ENCODE measurements around the gene AWAT2.

The AWAT2 gene

DNA sequence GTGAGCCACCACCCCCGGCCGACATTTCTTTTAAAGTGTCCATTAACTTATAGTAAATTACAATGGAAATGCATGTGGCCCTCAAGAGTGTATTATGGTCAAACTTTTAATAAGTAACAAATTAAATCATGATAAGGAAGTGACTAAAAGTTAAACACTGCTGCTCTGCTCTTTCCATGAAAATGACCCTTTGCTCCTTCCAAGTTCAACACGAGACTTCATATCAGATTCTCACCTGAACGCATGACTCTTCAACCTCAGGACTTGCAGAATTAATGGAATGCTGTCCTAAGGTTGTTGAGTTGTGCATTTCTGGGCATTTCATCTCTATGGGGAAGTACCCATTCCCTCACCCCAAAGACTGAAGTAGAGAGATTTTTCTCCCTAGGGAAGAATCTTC, 27.1 kb downstream of the AWAT2 start:
- Histone ChIP-seq H3K27ac (ENCODE audit: low read depth, low read length) (no peak overlapping the region), H4K8ac (ENCODE audit: low read depth, low read length) (no peak overlapping the region)
- DNase-seq = no peak

DNA sequence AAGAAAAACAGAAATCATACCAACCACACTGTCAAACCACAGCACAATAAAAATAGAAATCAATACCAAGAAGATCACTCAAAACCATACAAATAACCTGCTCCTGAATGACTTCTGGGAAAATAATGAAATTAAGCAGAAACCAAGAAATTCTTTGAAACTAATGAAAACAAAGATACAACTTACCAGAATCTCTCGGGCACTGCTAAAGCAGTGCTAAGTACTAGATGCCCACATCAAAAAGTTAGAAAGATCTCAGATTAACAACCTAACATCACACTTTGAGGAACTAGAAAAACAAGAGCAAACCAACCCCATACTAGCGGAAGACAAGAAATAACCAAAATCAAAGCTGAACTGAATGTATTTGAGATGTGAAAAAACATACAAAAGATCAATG, 33.2 kb downstream of the AWAT2 start:
- WGBS (ENCODE audit: extremely low coverage, insufficient coverage, insufficient read length) = no CpG with 5 or more reads among the region's 2 CpGs
- no peaks in the 10 kb centered on the region for H3K9me3 ChIP-seq (ENCODE audit: insufficient read depth, low read depth, low read length)
- H4K12ac ChIP-seq (ENCODE audit: low read depth, low read length) = no peak overlapping the region
- DNase-seq = no peak
- H2BK120ac ChIP-seq (ENCODE audit: insufficient read depth, low read length, poor library complexity) = no peak overlapping the region
- no peak overlapping the region for H4K91ac ChIP-seq (ENCODE audit: low read depth, low read length)
- no peak overlapping the region for H3K18ac ChIP-seq (ENCODE audit: low read length)
- no peak overlapping the region for H3K14ac ChIP-seq (ENCODE audit: low read length)
- no peak overlapping the region for H3K23ac ChIP-seq (ENCODE audit: low read length)
- no peak overlapping the region for H3K4me2 ChIP-seq (ENCODE audit: low read length)
- H2BK5ac ChIP-seq (ENCODE audit: low read depth, low read length, poor library complexity) = no peak overlapping the region
- no peaks in the 10 kb centered on the region for H3K27me3 ChIP-seq (ENCODE audit: insufficient read depth, low read length)
- peaks cover 2 to 7% of the 10 kb centered on the region in 2 experiments for H3K4me1 ChIP-seq (ENCODE audit: control insufficient read depth in 1 of 2, insufficient read depth in 2 of 2, low read length in 2 of 2)
- no peak overlapping the region for H3K4me3 ChIP-seq (ENCODE audit: low read depth, low read length)
- H2AFZ ChIP-seq (ENCODE audit: insufficient read depth, low read length, poor library complexity) = no peak overlapping the region
- H3K79me1 ChIP-seq (ENCODE audit: low read length) = no peaks in the 10 kb centered on the region
- H2AK5ac ChIP-seq (ENCODE audit: low read length) = no peak overlapping the region
- H2BK12ac ChIP-seq (ENCODE audit: low read length) = no peak overlapping the region
- H3K36me3 ChIP-seq (ENCODE audit: control insufficient read depth in 1 of 2, insufficient read depth in 2 of 2, low read length in 2 of 2) = no peaks in the 10 kb centered on the region
- no peak overlapping the region for H3K27ac ChIP-seq (ENCODE audit: low read depth, low read length)
- no peak overlapping the region for H4K8ac ChIP-seq (ENCODE audit: low read depth, low read length)
- H3K4ac ChIP-seq (ENCODE audit: low read depth, low read length) = no peak overlapping the region
- no peaks in the 10 kb centered on the region for H3K79me2 ChIP-seq (ENCODE audit: control insufficient read depth, insufficient read depth, low read length, poor library complexity)
- H3K9ac ChIP-seq (ENCODE audit: low read length) = no peak overlapping the region

More for the DNA sequence above, 27.1 kb downstream of the AWAT2 start:
- no peaks in the 10 kb centered on the region for H3K36me3 ChIP-seq (ENCODE audit: control insufficient read depth in 1 of 2, insufficient read depth in 2 of 2, low read length in 2 of 2)
- no peak overlapping the region for H3K18ac ChIP-seq (ENCODE audit: low read length)
- no peak overlapping the region for H3K9ac ChIP-seq (ENCODE audit: low read length)
- no peaks in the 10 kb centered on the region for H3K4me1 ChIP-seq (ENCODE audit: control insufficient read depth in 1 of 2, insufficient read depth in 2 of 2, low read length in 2 of 2)
- no peak overlapping the region for H3K4me3 ChIP-seq (ENCODE audit: low read depth, low read length)
- WGBS (ENCODE audit: extremely low coverage, insufficient coverage, insufficient read length) = no CpG with 5 or more reads among the region's 4 CpGs
- no peak overlapping the region for H2AK5ac ChIP-seq (ENCODE audit: low read length)
- no peak overlapping the region for H2AFZ ChIP-seq (ENCODE audit: insufficient read depth, low read length, poor library complexity)
- H3K4me2 ChIP-seq (ENCODE audit: low read length) = no peak overlapping the region
- no peaks in the 10 kb centered on the region for H3K79me1 ChIP-seq (ENCODE audit: low read length)
- no peak overlapping the region for H4K12ac ChIP-seq (ENCODE audit: low read depth, low read length)
- no peak overlapping the region for H3K14ac ChIP-seq (ENCODE audit: low read length)
- no peak overlapping the region for H3K23ac ChIP-seq (ENCODE audit: low read length)
- no peak overlapping the region for H3K4ac ChIP-seq (ENCODE audit: low read depth, low read length)
- no peak overlapping the region for H2BK120ac ChIP-seq (ENCODE audit: insufficient read depth, low read length, poor library complexity)
- H2BK12ac ChIP-seq (ENCODE audit: low read length) = no peak overlapping the region
- no peak overlapping the region for H4K91ac ChIP-seq (ENCODE audit: low read depth, low read length)
- H3K79me2 ChIP-seq (ENCODE audit: control insufficient read depth, insufficient read depth, low read length, poor library complexity) = no peaks in the 10 kb centered on the region
- no peaks in the 10 kb centered on the region for H3K9me3 ChIP-seq (ENCODE audit: insufficient read depth, low read depth, low read length)
- no peaks in the 10 kb centered on the region for H3K27me3 ChIP-seq (ENCODE audit: insufficient read depth, low read length)
- no peak overlapping the region for H2BK5ac ChIP-seq (ENCODE audit: low read depth, low read length, poor library complexity)

DNA sequence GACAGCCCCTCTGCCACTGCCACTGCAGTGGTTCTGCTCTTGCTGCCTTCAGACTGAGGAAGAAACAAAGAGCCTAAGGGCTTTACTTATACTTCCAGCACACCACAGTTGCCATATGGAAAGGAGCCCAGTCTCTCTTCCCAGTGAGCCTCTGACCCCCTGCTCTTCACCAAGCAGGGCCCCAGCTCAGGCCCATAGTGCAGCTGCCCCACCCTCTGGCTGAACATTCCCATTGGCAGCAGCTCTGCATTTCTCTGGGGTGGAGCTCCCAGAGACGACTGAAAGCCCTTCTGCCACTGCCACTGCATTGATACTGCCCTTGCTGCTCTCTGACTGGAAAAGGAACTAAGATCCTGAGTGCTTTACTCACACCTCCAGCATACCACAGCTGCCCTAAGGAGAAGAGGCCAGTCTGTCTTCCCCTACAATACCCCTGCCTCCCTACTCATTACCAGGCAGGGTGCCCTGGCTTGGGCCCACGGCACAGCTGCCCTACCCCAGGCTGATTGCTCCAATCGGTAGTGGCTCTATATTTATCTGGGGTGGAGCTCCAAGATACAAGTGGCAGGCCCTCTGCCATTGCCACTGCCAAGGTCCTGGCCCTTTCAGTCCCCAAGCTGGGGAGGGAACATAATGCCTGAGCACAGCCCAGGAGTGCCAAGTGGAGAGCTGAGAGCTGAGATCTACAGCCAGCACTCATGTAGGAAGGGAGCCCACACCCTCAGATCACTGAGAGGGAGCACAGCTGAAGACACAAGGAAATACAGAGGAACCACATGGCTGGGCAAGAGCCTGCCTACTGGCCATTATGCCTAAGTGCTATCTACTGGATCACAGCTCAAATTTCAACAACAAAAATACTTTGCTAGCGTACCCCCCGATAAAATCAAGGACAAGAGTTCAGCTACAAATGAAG, 36.0 kb downstream of the AWAT2 start:
- H3K4me3 ChIP-seq (ENCODE audit: low read depth, low read length) = no peak overlapping the region
- H3K4me1 ChIP-seq (ENCODE audit: control insufficient read depth in 1 of 2, insufficient read depth in 2 of 2, low read length in 2 of 2) = peaks cover 2 to 7% of the 10 kb centered on the region in 2 experiments
- H3K4me2 ChIP-seq (ENCODE audit: low read length) = no peak overlapping the region
- H2BK5ac ChIP-seq (ENCODE audit: low read depth, low read length, poor library complexity) = no peak overlapping the region
- H2BK12ac ChIP-seq (ENCODE audit: low read length) = no peak overlapping the region
- no peak overlapping the region for H4K91ac ChIP-seq (ENCODE audit: low read depth, low read length)
- no peak overlapping the region for H3K9ac ChIP-seq (ENCODE audit: low read length)
- no peak overlapping the region for H3K14ac ChIP-seq (ENCODE audit: low read length)
- H3K79me2 ChIP-seq (ENCODE audit: control insufficient read depth, insufficient read depth, low read length, poor library complexity) = no peaks in the 10 kb centered on the region
- no peaks in the 10 kb centered on the region for H3K27me3 ChIP-seq (ENCODE audit: insufficient read depth, low read length)
- no peak overlapping the region for H3K23ac ChIP-seq (ENCODE audit: low read length)
- no peak overlapping the region for H3K27ac ChIP-seq (ENCODE audit: low read depth, low read length)
- H2BK120ac ChIP-seq (ENCODE audit: insufficient read depth, low read length, poor library complexity) = no peak overlapping the region
- no peak overlapping the region for H4K8ac ChIP-seq (ENCODE audit: low read depth, low read length)
- H4K12ac ChIP-seq (ENCODE audit: low read depth, low read length) = no peak overlapping the region
- no peak overlapping the region for H3K4ac ChIP-seq (ENCODE audit: low read depth, low read length)
- H3K36me3 ChIP-seq (ENCODE audit: control insufficient read depth in 1 of 2, insufficient read depth in 2 of 2, low read length in 2 of 2) = no peaks in the 10 kb centered on the region
- H3K79me1 ChIP-seq (ENCODE audit: low read length) = no peaks in the 10 kb centered on the region
- DNase-seq = no peak
- no peak overlapping the region for H2AK5ac ChIP-seq (ENCODE audit: low read length)
- no CpG with 5 or more reads among the region's 5 CpGs for WGBS (ENCODE audit: extremely low coverage, insufficient coverage, insufficient read length)
- H2AFZ ChIP-seq (ENCODE audit: insufficient read depth, low read length, poor library complexity) = no peak overlapping the region
- no peak overlapping the region for H3K18ac ChIP-seq (ENCODE audit: low read length)
- H3K9me3 ChIP-seq (ENCODE audit: insufficient read depth, low read depth, low read length) = no peaks in the 10 kb centered on the region

DNA sequence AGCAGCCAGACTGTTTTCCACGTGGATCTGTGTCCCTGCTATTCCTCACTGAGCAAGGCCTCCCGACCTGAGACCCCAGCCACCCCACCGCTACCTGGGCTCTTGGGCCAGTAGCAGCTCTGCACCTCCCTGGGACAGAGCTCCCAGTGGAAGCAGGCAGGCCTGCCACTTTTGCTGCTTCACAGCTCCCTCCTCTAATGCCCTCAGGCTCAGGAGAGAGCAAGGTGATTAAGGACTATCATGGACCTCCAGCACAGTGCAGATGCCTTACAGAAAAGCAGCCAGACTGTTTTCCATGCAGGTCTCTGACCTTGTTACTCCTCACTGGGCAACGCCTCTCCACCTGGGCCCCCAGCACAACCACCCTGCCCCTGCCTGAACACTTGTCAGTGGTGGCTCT, 37.0 kb downstream of the AWAT2 start:
- Histone ChIP-seq H3K9ac (ENCODE audit: low read length) (no peak overlapping the region), H3K79me2 (ENCODE audit: control insufficient read depth, insufficient read depth, low read length, poor library complexity) (no peaks in the 10 kb centered on the region), H3K27ac (ENCODE audit: low read depth, low read length) (no peak overlapping the region), H2BK5ac (ENCODE audit: low read depth, low read length, poor library complexity) (no peak overlapping the region), H3K4me1 (ENCODE audit: control insufficient read depth in 1 of 2, insufficient read depth in 2 of 2, low read length in 2 of 2) (peaks cover 2 to 7% of the 10 kb centered on the region in 2 experiments), H3K9me3 (ENCODE audit: insufficient read depth, low read depth, low read length) (no peaks in the 10 kb centered on the region), H2BK12ac (ENCODE audit: low read length) (no peak overlapping the region), H2AK5ac (ENCODE audit: low read length) (no peak overlapping the region), H4K91ac (ENCODE audit: low read depth, low read length) (no peak overlapping the region), H2BK120ac (ENCODE audit: insufficient read depth, low read length, poor library complexity) (no peak overlapping the region), H3K23ac (ENCODE audit: low read length) (no peak overlapping the region), H3K4me2 (ENCODE audit: low read length) (no peak overlapping the region), H3K27me3 (ENCODE audit: insufficient read depth, low read length) (no peaks in the 10 kb centered on the region), H3K14ac (ENCODE audit: low read length) (no peak overlapping the region), H4K12ac (ENCODE audit: low read depth, low read length) (no peak overlapping the region), H3K18ac (ENCODE audit: low read length) (no peak overlapping the region), H3K79me1 (ENCODE audit: low read length) (no peaks in the 10 kb centered on the region), H3K36me3 (ENCODE audit: control insufficient read depth in 1 of 2, insufficient read depth in 2 of 2, low read length in 2 of 2) (no peaks in the 10 kb centered on the region), H3K4me3 (ENCODE audit: low read depth, low read length) (no peak overlapping the region), H3K4ac (ENCODE audit: low read depth, low read length) (no peak overlapping the region), H4K8ac (ENCODE audit: low read depth, low read length) (no peak overlapping the region), H2AFZ (ENCODE audit: insufficient read depth, low read length, poor library complexity) (no peak overlapping the region)
- WGBS (ENCODE audit: extremely low coverage, insufficient coverage, insufficient read length) = no CpG with 5 or more reads among the region's 4 CpGs
- no peak for DNase-seq

All from trophoblast cell (in vitro differentiated cells and primary cell).